ELR (cell line): Measurements from ENCODE around the gene POU2AF1.

Experiments
- DNase-seq: peaks from one replicate; pipeline ENCODE4 v3.0.0-alpha.2; 2015; ENCODE audit warnings: low read depth

Gene POU2AF1

DNA sequence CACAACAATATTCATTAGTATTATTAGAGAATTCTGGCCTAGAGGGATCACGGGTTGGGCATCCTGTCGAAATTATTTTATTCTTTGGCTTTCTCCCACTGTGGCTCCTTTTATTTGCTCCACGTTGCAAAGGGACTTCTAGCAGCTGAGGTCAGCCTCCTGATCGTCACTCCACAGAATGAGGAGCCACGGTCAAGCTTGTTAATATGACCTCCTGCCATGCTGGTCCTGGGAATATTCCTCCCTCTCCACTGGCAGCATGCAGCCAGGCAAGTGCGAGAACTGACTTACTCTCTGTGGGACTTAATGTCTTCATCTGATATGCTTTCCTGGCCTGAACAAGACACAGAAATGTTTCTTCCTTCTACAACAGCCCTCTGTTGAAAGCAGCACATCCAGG is 59.8 kb downstream of the POU2AF1 start:
- no peak for DNase-seq

DNA sequence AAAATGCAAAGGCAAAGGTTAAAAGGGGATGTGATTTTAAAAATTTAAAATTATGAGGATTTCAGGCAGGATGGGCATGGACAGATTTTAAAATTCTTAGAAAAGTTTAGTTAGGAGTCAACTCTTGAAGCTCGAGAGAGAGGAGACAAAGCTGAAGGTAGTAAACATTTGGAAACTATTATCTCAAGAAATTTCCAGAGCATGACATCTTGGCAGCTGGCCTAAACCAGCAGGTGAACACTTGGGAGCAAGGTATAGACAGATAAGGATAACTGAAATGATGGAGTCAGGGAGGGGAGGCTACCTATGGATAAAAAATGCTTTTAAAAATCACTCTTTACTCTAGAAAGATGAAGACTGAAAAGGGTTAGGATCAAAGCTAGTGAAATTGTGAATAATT is 67.0 kb downstream of the POU2AF1 start:
- no peak for DNase-seq

DNA sequence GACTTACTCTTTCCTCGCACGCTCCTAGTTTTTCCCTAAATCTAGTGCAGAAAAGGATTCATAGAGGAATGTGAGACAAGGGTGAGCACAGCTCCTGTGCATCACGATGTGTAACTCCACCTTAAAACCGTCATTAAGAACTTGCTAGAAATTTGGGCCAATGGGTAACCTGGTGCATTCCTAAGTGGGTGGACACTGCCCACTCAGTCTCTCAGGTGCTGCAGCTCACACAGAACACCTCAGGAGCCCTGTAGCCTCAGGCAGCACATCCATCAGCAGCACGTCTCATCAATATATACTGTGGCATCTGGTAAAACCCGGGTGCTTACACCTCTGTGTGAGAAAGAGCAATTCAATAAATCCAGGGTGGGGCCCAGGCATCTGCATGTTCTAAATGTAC is 68.4 kb downstream of the POU2AF1 start:
- no peak for DNase-seq

DNA sequence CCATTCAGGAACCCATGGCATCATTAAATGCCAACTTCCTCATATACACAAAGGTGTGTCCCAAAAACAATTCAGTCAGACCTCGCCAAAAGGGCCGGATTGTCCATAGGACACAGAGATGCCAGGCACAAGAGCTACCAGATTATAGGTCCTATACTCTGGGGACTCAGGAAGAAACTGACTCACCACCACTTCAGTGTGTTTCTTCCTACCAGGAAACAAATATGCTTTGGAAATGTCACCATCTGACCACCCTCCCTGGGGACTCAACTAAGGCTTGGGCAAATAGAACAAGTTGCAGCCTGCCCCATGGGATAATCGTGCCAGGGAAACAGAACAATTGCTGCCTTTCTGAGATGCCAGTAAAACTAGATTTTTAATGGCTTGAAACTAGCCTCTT is 69.0 kb downstream of the POU2AF1 start:
- DNase-seq = no peak

DNA sequence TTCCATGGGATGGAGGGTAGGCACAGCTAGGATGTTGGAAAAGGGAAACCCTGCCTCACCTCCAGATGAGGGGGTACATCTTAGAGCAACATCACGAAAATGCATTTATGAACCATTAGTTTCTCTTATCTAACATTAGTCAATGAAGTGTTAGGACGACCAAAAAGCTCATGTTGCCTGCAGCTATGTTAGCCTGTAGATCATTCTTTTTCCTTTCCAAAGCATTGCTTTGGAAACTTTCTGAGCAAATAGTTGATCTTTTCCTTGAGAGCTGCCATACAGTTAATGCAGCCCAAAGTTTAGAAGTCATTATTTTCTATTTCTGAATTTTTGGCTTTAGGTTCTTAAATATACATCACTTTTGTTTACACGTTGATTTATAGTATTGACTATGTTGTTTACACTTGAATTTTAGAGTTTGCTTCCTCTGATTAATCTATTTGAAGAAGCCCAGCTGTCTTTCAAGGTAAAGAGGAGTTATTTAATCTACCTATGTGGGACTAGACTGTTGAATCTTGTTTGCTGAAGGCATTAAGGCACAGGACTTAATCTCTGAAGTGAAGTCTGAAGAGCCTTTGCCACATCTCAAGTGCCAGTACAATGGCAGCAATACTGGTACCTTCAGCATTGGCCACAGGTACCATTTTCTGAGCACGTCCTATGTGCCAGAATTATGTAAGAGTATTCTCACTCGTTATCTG is 69.7 kb downstream of the POU2AF1 start:
- no peak for DNase-seq

DNA sequence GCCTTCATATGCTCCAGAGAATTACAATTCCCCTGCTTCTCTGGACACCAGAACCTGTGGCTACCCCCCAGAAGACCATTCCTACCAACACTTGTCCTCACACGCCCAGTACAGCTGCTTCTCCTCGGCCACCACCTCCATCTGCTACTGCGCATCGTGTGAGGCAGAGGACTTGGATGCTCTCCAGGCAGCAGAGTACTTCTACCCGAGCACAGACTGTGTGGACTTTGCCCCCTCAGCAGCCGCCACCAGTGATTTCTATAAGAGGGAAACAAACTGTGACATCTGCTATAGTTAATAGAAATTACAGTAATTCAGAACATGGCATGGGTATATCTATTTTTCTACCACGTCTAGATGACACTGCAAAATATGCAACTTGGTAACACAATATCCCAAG is 70.9 kb downstream of the POU2AF1 start:
- DNase-seq = no peak

DNA sequence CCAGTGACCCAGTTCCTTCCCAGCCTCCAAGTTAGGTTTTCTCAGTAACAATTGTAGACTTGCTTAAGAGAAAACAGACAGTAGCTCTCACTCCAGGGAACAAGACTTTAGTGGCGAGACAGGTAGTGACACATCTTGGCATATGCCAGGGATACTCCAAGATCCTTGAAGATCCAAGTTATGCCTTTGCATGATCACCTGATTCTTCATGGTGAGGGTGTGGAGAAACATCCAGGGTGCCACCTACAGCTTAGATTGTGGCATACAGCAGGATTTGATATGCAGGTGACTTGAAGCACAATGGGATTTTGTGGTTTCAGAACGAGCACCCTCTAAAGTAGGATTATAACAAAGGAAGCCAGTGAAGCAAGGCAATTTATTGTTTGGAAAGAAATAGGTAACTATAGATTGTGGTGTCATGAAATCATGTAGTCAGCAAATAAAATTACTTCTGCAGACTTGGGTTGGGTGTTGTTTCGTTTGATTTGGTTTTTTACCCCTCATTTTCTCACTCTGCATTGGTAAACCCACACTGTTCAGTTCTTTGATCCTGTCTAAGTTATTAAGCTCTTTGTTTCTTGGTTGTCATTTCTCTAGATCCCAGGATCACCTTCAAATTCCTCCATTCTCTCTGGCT is 71.5 kb downstream of the POU2AF1 start:
- no peak for DNase-seq

DNA sequence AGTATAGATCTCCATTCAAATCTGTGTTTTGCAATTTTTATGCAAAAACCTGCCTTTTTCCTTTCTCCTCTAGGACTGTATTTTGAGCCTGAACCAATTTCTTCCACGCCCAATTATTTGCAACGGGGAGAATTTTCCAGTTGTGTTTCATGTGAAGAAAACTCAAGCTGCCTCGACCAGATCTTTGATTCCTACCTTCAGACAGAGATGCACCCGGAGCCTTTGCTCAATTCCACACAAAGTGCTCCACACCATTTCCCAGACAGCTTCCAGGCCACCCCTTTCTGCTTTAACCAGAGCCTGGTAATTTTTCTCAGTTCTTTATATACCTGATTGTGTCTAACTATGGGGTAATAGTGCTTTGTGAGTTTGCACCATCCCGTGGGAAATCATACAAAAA is 72.8 kb downstream of the POU2AF1 start:
- no peak for DNase-seq

DNA sequence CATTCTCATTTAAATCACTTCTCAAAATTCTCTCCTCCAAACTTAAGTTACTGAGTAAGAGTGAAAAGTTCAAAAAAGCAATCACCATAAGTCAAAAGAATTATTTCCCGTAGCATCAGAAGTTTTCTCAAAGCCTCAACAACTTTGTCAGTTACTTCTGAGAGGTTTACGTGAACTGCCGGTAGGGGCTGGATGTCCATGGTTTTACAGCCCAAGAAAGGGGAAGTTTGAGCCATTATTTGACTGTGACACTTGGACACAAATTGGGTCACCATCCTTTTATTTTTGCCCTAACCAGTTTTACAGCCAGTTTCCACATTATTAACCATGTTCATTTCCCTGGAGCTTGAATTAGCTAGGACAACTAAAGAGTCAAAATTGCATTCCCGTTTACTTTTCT is 73.2 kb downstream of the POU2AF1 start:
- no peak for DNase-seq

DNA sequence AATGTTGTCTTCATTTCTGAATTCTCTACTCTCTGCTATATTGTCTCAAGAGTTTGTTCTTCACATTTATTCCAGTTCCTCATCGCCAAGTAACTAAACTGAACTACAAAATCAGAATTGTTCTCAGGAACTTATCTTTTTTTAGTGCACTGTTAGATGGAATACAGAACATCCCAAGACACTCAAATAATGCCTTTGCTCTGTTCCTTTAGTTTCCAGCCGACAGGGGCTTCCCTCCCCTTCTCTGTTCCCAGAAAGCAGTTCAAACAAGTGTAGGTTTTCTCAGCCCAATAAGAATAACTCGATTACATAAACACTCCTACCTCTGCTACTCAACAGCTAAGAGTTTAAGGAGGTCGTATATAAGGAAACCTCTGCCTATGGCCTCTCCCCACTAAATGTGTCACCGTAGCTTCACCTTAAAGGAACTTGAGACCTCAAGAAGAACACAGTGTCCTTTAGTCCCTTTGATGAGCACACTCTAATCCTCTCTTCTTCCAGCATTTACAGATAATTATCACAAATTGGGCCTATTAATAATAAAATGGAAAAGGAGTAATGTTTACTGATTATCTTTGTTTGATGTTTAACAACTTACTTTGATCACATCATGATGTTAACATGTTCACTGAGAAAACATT is 73.8 kb downstream of the POU2AF1 start:
- DNase-seq = no peak

DNA sequence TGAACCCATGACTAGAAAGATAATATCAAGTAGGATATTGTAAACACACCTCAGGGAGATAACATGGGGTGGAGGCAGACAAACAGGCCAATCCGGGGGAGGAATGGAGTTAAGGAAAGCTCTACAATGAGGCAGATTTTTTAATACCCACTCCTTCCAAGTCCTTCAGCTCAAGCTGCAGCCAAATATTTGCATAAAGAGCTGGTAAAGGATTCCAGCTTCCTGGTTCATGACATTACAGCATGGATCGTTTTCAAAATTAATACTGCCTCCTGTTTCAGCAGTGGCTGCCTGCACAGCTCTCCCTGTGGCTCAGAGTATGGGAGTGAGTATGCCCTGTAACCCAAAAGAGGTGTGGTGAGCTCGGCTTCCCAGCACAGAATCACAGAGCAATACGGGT is 75.6 kb downstream of the POU2AF1 start:
- DNase-seq = no peak

DNA sequence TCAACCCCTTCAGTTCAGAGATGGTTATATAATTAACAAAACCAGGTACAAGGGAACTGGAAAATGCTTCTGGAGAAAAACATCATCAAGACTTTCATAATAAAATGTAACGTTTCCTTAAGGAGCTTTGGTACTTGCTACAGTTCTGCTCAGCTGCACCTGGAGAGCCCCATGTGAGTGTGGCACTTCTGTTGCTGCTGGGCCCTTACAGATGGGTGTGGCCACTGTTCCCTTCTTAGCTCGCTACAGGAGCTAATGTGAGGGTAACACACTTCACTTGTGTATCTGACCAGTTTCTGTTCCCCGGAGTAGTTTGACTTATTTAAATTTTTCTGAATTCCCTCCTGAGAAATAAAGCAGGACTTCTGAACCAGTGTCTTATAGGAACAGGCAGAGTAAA is 76.8 kb downstream of the POU2AF1 start:
- DNase-seq = no peak
